HG03432 (cell line): ENCODE data around the gene ULK4.
"Not testable (repeated sequence)": the region's sequence is repeated elsewhere in the genome, so short reads cannot be mapped to it uniquely, and the experiment has no call there.

Experiments
- ATAC-seq: cut with Tn5 transposase; IDR thresholded peaks from one replicate; pipeline ENCODE4 v1.9.1; 2021; ENCODE audit warnings: mild to moderate bottlenecking, moderate library complexity; ENCODE audit not compliant: unreplicated experiment

ULK4 gene

DNA sequence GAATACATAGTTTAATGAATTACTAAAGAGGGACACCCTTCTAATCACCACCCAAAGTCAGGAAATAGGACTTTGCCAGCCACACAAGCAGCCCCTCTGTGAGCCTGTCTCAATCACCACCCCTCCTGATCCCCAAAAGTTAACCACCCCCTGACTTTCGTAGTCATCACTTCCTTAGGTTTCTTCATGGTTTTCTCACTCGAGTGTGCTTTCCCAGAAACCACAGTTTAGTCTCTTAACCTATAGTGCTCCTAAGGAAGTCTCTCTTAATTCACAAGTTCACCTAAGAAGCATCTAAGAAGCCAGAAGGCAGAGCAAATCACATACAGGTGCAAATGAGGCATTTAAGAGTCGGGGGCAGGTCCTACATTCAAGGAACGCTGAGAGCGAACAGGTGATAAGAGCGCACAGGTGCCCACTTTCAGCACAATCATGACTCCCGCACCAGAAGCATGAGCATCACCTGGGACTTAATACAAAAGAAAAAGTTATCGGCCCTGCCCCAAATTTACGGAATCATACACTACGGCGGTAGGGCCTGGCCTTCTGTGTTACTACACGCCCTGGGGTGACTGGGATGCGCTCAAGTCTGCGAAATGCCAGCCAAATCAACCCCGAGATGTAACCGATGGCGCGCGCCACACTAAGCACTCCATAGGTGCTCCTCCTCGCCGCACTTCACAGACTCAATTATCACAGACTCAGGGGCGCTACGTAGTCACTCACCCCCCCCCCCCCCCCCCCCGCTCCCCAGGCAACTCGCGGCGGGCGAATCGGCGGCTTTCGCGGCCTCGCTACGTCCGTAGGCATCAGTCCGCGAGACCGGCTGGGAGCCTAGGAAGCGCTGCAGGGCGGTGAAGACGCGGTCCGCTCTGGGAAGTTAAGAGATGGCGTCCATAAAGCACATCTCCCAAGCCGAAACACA is 815 bp downstream of the ULK4 start:
- peak; percentile 26 for ATAC-seq

DNA sequence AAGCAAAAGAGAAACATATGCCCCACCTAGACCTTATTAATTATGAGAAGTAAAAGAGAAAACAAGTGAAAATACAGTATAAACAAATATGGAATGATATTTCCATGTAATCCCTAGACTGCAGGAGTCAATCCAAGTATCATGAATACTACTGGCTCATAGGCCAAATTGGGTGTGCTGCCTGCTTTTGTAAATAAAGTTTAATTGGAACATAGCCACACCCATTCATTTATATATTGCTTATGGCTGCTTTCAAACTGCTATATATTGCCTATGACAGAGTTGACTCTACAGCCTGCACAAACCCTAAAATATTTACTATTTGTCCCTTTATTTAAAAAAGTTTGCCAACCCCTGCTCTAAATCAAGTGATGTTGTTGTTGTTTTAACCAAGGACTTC is 5.3 kb downstream of the ULK4 start:
- ATAC-seq = no peak

DNA sequence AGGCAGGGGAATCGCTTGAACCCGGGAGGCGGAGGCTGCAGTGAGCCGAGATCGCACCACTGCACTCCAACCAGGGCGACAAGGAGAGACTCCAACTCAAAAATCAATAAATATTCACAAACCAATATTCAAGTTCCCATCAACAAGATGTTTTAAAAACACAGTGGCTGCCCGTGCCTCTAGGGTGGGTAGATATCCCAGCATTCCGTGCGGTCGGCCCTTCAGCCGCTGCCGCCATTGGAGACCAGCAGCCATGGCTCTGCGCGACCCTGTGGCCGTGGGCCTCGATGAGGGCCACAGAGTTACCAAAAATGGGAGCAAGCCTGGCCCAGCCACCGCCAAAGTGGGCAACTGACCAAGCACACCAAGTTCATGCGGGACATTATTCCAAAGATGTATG is 6.7 kb downstream of the ULK4 start:
- ATAC-seq = no peak

DNA sequence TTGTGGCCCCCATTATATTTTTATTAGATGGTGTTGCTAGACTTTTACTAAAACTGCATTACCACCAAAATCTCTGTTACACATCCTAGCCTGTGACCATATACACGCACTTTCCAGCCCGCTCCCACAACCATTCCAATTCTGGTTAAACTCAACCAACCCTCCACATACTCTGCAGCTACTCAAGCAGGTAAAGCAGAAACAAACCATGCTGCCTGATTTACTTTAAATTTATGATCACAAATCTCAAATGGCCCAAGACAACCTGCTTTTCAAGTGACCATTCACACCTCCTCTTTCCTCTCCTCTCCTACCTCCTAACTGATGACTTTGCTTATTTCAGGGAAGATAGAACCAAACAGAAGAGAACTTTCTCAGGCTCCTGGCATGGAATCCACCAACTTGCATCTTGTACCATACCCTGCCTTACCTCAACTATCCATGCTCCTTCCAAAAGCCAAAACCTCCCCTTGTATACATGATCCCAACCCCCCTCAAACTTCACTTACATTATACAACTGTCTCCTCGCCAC is 18.5 kb downstream of the ULK4 start:
- ATAC-seq = no peak

DNA sequence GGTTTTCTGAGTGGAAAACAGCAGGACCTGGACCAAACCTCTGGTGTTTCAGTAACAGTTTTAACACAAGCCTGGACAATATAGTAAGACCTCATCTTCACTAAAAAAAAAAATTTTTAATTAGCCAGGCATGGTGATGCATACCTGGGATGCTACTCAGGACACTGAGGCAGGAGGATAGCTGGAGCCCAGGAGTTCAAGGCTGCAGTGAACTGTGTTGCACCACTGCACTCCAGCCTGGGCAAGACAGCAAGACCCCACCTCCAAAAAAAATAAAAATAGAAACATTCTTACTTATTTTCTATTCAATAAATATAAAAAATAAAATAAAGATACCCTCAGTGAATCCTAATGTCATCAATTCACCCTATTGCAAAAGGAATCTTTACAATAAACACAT is 21.5 kb downstream of the ULK4 start:
- ATAC-seq = no peak

GRCh38 chr3:41936384-41936783 is 25.5 kb downstream of the ULK4 start:
- ATAC-seq = no peak

- no peak for ATAC-seq
These were observed 28.7 kb downstream of the ULK4 start for GRCh38 chr3:41933154-41933676.

DNA sequence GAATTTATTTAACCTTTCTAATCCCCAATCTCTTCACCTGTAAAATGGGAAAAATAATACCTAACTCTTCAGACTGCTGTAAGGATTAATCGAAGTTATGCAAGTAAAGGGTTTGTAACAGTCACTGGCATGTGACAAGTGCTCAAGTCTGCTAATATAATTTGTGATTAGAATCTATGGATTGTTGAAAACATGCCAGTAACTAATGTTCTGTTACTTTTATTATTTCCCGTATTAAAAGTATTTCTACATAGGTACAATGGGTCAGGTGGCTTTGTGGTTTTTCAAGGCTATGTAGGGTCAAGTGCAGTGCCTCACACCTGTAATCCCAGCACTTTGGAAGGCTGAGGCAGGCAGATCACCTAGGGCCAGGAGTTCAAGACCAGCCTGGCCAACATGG is 29.4 kb downstream of the ULK4 start:
- ATAC-seq = no peak

DNA sequence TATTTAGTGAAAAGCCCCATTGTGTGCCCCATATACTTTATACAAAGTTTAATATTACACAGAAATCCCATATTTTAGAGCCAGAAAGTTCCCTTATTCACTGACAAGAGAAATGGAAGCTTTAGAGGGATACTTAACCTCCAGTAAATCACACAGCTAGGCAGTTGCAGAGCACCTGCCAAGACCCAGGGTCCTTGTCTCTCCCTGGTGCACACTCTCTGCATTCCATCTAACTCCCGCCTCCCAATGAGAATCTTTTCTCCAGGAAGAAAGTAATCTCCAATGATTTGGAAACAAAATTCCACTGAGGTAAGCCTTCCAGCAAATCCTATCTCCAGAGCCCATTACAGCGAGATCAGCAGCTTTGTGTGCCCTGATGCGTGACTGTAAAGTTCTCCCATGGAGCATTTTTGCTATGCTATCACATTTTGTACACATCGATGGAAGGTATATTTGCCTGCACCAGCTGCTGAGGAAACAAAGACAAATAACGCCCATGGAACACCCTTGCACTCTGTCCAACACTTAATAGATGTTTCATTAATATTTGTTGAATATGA is 41.4 kb downstream of the ULK4 start:
- no peak for ATAC-seq

DNA sequence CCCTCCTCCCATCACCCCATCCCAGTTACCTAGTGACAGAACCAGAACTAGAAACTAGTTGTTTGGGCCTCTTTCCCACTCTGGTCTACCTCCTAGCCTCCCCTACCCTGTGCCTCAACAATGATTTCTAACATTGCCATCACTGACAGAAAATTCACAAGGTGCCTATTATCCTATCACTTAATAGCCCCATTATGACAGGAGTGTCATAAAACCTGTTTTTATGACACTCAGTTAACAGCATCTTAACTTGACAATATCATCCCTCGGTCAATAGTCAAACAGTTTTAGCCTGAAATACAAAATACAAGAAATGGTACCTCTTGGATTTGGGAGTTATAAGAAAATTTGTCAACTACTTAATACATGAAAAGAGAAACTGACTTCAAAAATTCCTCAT is 46.5 kb downstream of the ULK4 start:
- no peak for ATAC-seq

- no peak for ATAC-seq
These were observed 49.6 kb downstream of the ULK4 start for GRCh38 chr3:41912280-41912679.

DNA sequence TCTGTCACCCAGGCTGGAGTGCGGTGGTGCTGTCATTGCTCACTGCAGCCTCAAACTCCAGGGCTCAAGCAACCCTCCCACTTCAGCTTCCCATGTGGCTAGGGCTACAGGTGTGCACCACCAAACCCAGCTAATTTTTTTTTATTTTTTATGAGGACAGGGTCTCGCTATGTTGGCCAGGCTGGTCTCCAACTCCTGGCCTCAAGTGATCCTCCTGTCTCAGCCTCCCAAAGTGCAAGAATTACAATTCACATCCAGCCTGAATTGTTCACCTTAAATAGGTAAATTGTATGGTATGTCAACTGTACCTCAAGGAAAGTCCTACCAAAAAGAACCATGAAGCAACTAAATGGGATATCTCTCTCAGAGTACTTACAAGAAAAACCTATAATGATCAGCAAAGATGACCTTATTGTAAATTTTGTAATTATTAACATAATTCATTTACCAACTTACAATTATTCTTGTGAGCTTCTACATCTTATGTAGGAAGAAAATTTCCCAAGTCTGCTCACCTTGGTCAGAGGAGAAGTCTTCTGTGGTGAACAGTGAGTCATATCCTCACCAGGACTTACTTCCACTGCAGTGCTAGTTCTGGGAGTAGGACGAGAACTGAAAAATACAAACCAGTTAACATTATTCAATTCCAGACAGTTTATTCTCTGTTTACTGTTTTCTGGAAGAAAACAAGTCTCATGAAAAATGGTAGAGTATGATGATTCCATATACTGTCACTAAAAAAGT is 54.4 kb downstream of the ULK4 start:
- ATAC-seq = no peak

- no peak for ATAC-seq
These were observed 61.6 kb downstream of the ULK4 start for GRCh38 chr3:41900265-41900664.

GRCh38 chr3:41898631-41899030 is 63.3 kb downstream of the ULK4 start:
- ATAC-seq = no peak

DNA sequence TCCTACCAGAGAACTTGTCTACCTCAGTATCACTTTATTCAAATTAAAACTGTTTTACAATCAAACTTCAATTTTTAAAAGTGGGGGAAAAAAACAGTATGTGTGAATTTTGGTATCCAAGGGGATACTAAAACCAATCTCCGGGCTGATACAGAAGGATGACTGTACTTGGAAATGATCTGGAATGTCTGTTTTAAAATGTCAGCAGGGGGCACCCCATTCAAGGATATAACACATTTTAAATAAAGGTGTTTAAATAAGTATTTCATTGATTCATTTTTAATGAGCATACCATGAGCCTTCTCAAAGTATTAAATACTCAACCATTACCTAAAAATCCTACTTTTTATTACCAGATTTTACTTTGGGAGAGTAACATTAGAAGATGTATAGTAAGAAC is 67.9 kb downstream of the ULK4 start:
- ATAC-seq = no peak

GRCh38 chr3:41888368-41889076 is 73.4 kb downstream of the ULK4 start:
- ATAC-seq = no peak

DNA sequence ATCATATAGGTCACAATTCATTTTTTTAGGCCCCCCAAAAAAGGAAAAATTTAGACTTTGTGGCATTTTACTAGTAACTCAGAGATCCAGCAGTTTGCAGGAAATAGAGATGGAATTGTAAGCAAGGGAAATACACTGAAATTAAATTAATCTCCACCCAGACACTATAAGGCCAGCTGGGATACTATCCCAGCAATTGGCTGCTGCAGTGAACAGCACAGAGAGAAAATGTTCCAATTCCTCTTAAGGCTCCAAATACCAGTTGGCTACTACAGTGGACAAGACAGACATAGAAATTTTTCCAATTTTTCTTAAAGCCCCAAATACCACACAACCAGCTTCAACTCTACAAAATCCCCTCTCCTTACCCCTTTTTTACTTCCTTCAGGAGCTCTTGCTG is 78.9 kb downstream of the ULK4 start:
- no peak for ATAC-seq

- no peak for ATAC-seq
These were observed 80.6 kb downstream of the ULK4 start for GRCh38 chr3:41881233-41881821.

DNA sequence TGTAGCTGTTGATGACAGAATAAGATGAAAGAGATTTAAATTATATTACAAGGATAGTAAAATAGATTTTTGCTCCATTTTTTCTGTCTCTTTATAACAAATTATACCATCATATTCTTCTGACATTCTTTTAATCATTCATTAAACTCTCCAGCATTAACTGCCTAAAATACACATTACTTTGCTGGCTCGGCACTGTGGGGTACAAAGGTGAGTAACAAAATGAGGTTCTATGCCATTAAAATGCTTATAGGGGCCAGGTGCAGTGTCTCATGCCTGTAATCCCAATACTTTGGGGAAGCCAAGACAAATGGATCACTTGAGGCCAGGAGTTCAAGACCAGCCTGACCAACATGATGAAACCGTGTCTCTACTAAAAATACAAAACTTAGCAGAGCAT is 81.5 kb downstream of the ULK4 start:
- ATAC-seq = no peak

DNA sequence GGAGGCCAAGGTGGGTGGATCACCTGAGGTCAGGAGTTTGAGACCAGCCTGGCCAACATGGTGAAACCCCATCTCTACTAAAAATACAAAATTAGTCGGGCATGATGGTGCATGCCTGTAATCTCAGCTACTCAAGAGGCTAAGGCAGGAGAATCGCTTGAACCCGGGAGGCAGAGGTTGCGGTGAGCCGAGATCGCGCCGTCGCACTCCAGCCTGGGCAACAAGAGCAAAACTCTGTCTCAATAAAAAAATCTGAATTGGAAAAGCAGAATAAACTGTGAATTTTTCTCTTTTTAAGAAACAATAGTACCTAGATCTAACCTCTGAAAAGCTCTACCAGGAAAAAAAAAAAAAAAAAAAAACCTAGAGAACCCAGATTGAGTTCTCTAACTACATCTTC is 84.2 kb downstream of the ULK4 start:
- not testable (repeated sequence) for ATAC-seq
